ENCODE data around the gene MDC1. TPM values are rescaled to one million over a fixed set of nuclear protein-coding genes. Genes with fewer than 3 reads are reported as not detected.
A peak's percentile ranks its signal among the peaks of the same experiment; 100 is the strongest.

MDC1 gene
- total and polyA plus RNA-seq, 2 of the 13 experiments (the other 11 are each of a cell fraction or from before 2014, with no cell fraction given): 8.4 to 14.0 TPM

GRCh38 chr6:30730601-30731435, 13.7 kb upstream of the MDC1 start (continued):
- TF ChIP-seq MXD3 (CRISPR knock-in tag; IDR thresholded peaks at IDR 0.05): peak; percentile 66; the same call in 1 of the 2 replicates
- no peak for TF ChIP-seq FIP1L1 (IDR thresholded peaks at IDR 0.05; ENCODE audit: borderline replicate concordance, insufficient read depth, low read depth, low read length)
- TF ChIP-seq, protein P1, sequence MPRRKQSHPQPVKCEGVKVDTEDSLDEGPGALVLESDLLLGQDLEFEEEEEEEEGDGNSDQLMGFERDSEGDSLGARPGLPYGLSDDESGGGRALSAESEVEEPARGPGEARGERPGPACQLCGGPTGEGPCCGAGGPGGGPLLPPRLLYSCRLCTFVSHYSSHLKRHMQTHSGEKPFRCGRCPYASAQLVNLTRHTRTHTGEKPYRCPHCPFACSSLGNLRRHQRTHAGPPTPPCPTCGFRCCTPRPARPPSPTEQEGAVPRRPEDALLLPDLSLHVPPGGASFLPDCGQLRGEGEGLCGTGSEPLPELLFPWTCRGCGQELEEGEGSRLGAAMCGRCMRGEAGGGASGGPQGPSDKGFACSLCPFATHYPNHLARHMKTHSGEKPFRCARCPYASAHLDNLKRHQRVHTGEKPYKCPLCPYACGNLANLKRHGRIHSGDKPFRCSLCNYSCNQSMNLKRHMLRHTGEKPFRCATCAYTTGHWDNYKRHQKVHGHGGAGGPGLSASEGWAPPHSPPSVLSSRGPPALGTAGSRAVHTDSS (CRISPR knock-in tag; conservative IDR thresholded peaks at IDR 0.05): no peak
- no peak for TF ChIP-seq PRDM15 (CRISPR knock-in tag; IDR thresholded peaks at IDR 0.05)
- TF ChIP-seq YY1 (IDR thresholded peaks at IDR 0.05; ENCODE audit: insufficient read depth, insufficient replicate concordance, low read depth, low read length): no peak
- TF ChIP-seq TBX3 (IDR thresholded peaks at IDR 0.05; ENCODE audit: borderline replicate concordance): no peak
- TF ChIP-seq NFYC (CRISPR knock-in tag; IDR thresholded peaks at IDR 0.05): no peak
- no peak for TF ChIP-seq NR0B2 (CRISPR knock-in tag; IDR thresholded peaks at IDR 0.05)
- TF ChIP-seq TIGD3 (CRISPR knock-in tag; IDR thresholded peaks at IDR 0.05; ENCODE audit: borderline replicate concordance): 0 out of 2 replicates have a peak, but pooled peaks have one; percentile 40
- no peak for TF ChIP-seq GFI1 (CRISPR knock-in tag; IDR thresholded peaks at IDR 0.05; ENCODE audit: borderline replicate concordance)
- peak; percentile 48; the same call in 1 of the 2 replicates for TF ChIP-seq ZNF768 (CRISPR knock-in tag; IDR thresholded peaks at IDR 0.05)
- no peak for TF ChIP-seq ZNF746 (CRISPR knock-in tag; IDR thresholded peaks at IDR 0.05)
- no peak for TF ChIP-seq NONO (IDR thresholded peaks at IDR 0.05)
- peak; percentile 56; the same call in 1 of the 2 replicates for TF ChIP-seq NONO (CRISPR knock-in tag; conservative IDR thresholded peaks at IDR 0.05)
- TF ChIP-seq BORCS8-MEF2B (CRISPR knock-in tag; IDR thresholded peaks at IDR 0.05): peak; percentile 70; the same call in 1 of the 2 replicates
- TF ChIP-seq, protein P2, sequence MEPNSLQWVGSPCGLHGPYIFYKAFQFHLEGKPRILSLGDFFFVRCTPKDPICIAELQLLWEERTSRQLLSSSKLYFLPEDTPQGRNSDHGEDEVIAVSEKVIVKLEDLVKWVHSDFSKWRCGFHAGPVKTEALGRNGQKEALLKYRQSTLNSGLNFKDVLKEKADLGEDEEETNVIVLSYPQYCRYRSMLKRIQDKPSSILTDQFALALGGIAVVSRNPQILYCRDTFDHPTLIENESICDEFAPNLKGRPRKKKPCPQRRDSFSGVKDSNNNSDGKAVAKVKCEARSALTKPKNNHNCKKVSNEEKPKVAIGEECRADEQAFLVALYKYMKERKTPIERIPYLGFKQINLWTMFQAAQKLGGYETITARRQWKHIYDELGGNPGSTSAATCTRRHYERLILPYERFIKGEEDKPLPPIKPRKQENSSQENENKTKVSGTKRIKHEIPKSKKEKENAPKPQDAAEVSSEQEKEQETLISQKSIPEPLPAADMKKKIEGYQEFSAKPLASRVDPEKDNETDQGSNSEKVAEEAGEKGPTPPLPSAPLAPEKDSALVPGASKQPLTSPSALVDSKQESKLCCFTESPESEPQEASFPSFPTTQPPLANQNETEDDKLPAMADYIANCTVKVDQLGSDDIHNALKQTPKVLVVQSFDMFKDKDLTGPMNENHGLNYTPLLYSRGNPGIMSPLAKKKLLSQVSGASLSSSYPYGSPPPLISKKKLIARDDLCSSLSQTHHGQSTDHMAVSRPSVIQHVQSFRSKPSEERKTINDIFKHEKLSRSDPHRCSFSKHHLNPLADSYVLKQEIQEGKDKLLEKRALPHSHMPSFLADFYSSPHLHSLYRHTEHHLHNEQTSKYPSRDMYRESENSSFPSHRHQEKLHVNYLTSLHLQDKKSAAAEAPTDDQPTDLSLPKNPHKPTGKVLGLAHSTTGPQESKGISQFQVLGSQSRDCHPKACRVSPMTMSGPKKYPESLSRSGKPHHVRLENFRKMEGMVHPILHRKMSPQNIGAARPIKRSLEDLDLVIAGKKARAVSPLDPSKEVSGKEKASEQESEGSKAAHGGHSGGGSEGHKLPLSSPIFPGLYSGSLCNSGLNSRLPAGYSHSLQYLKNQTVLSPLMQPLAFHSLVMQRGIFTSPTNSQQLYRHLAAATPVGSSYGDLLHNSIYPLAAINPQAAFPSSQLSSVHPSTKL (CRISPR knock-in tag; IDR thresholded peaks at IDR 0.05): peak; percentile 40

Data from HepG2 (cell line).